GM12878 (cell line): ENCODE data around the gene BBOX1. TPM values are rescaled to one million over a fixed set of nuclear protein-coding genes. Genes with fewer than 3 reads are reported as not detected.

ENCODE experiments used
- ATAC-seq: fragments of 200-7000 bp; cut with Tn5 transposase; 3 replicates; pipeline ENCODE4 v1.9.1; 2020; ENCODE audit warnings: mild to moderate bottlenecking, moderate library complexity
- BruUV-seq: library from RNA; stranded (reverse); fragments of 400-500 nt; replicated peaks from 2 replicates; lab custom pipeline; 2021; lab: Mats Ljungman, UMichigan
- CTCF ChIA-PET: fragments of 300-600 bp; sonication (Branson Sonifier 250); formaldehyde crosslinking; extraction: SDS; loops from one replicate; lab custom pipeline; 2021; ENCODE audit warnings: inconsistent platforms; lab: Yijun Ruan, JAX
- POLR2A ChIA-PET: fragments of 350-600 bp; formaldehyde crosslinking; extraction: SDS; loops from one replicate; lab custom pipeline; 2021; ENCODE audit warnings: inconsistent platforms; lab: Charles Lee
- RAD21 ChIA-PET: fragments of 300-600 bp; sonication (Branson Sonifier 250); formaldehyde crosslinking; loops from one replicate; lab custom pipeline; 2023; ENCODE audit warnings: antibody characterized with exemption; ENCODE audit not compliant: unreplicated experiment; lab: Charles Lee
- SMC1A ChIA-PET: fragments of 300-600 bp; sonication (Branson Sonifier 250); formaldehyde crosslinking; loops from one replicate; lab custom pipeline; 2023; ENCODE audit not compliant: unreplicated experiment, uncharacterized antibody; lab: Charles Lee
- DNase-seq: peaks from one replicate; pipeline ENCODE4 v3.0.0-alpha.2; 2011; ENCODE audit warnings: low read depth, low spot score
- FAIRE-seq: peaks from 3 replicates; lab custom pipeline; 2011; peaks lifted over from hg19 to GRCh38; lab: Jason Lieb, UNC
- H2AFZ ChIP-seq: 2 replicates; pipeline ENCODE4 v1.6.0; 2011; ENCODE audit warnings: low read depth, low read length, control low read depth; ENCODE audit not compliant: control insufficient read depth
- H3K27ac ChIP-seq: 2 replicates; pipeline ENCODE4 v1.5.1; 2011; ENCODE audit warnings: control low read depth; ENCODE audit not compliant: control insufficient read depth, insufficient read depth
- H3K27me3 ChIP-seq, 2 experiments: replicated peaks in 1 of 2; 2 replicates each; pipeline versions ENCODE4 v1.6.0 to v1.6.1; 2011; ENCODE audit warnings: low read length in 1 of 2; ENCODE audit not compliant: control insufficient read depth in 2 of 2, insufficient read depth in 2 of 2
- H3K36me3 ChIP-seq, 2 experiments: 2 replicates each; pipeline ENCODE4 v1.5.1; 2011; ENCODE audit warnings: low read length in 1 of 2; ENCODE audit not compliant: control insufficient read depth in 2 of 2, insufficient read depth in 2 of 2
- H3K4me1 ChIP-seq: 2 replicates; pipeline ENCODE4 v1.6.1; 2011; ENCODE audit warnings: mild to moderate bottlenecking, low read length, moderate library complexity, mixed read lengths; ENCODE audit not compliant: control insufficient read depth, insufficient read depth
- H3K4me2 ChIP-seq: 2 replicates; pipeline ENCODE4 v1.6.0; 2011; ENCODE audit warnings: control low read depth; ENCODE audit not compliant: control insufficient read depth, insufficient read depth
- H3K4me3 ChIP-seq: fragments of 200-600 bp; sonication (generic); 2 replicates; pipeline ENCODE4 v1.5.1; 2016
- H3K79me2 ChIP-seq: 2 replicates; pipeline ENCODE4 v1.6.0; 2011; ENCODE audit warnings: low read length; ENCODE audit not compliant: control insufficient read depth, insufficient read depth
- H3K9ac ChIP-seq: 2 replicates; pipeline ENCODE4 v1.8.0; 2011; ENCODE audit warnings: low read length, control low read depth, mixed read lengths; ENCODE audit not compliant: control insufficient read depth, insufficient read depth
- H3K9me3 ChIP-seq: replicated peaks from 3 replicates; pipeline ENCODE4 v1.5.1; 2011; ENCODE audit warnings: mild to moderate bottlenecking, low read length; ENCODE audit not compliant: control insufficient read depth, insufficient read depth
- H4K20me1 ChIP-seq: 2 replicates; pipeline ENCODE4 v1.6.0; 2011; ENCODE audit not compliant: control insufficient read depth, insufficient read depth
- CREB1 ChIP-seq: IDR thresholded peaks from 2 replicates; pipeline ENCODE4 v1.6.1; 2012; ENCODE audit warnings: low read depth, mild to moderate bottlenecking, inconsistent platforms
- KLF5 ChIP-seq: fragments of 450-650 bp; IDR thresholded peaks from 2 replicates; pipeline ENCODE4 v1.6.1; 2014; ENCODE audit warnings: mild to moderate bottlenecking; ENCODE audit not compliant: partially characterized antibody
- WGBS: methylation state at CpG from one replicate; pipeline ENCODE4 v1.1.6; 2016; ENCODE audit warnings: low lambda C conversion rate; ENCODE audit not compliant: insufficient replicate concordance, insufficient coverage; ENCODE audit errors: missing lambda C conversion rate; 5-methylcytosine and 5-hydroxymethylcytosine counted together
- in situ Hi-C: fragments of 300-500 bp; cut with MboI; formaldehyde crosslinking; loops from 9 replicates; pipeline ENCODE4 v1.14.3; 2018; ENCODE audit warnings: mixed read lengths
- intact Hi-C: fragments of 100-400 bp; cut with micrococcal nuclease; formaldehyde crosslinking; loops from one replicate; pipeline ENCODE4 v1.14.2; 2022; ENCODE audit not compliant: unreplicated experiment
- polyA plus RNA-seq, 11 experiments: library from polyadenylated mRNA; depleted of rRNA in 4 of 11; unstranded in 6 of 11; stranded (reverse) in 5 of 11; fragments of >200 nt; fragmentation: Nextera tagmentation in 4 of 11; fragmentation: Illumina TruSeq in 1 of 11; extraction: Ambion mirVana in 4 of 11; extraction: Trizol in 1 of 11; gene quantifications; 1 replicate in 1 of 11; 2 replicates in 10 of 11; pipeline versions ENCODE4 v1.2.1 to v1.2.3, GENCODE V29; 2011 to 2016; ENCODE audit warnings: inconsistent platforms in 2 of 11, missing spikeins in 2 of 11, low read depth in 1 of 11
- total RNA-seq, 4 experiments: library from RNA; depleted of rRNA in 3 of 4; stranded (reverse); fragments of >200 nt in 3 of 4; fragmentation: Illumina TruSeq in 1 of 4; extraction: Trizol in 1 of 4; gene quantifications; 2 replicates each; pipeline versions ENCODE4 v1.2.1 to v1.2.3, GENCODE V29; 2013 to 2021
- TF ChIP-seq, protein P1 (sequence below): fragments of 450-650 bp; formaldehyde crosslinking; IDR thresholded peaks from 2 replicates; pipeline ENCODE4 v1.4.0; 2020; ENCODE audit warnings: mild to moderate bottlenecking, moderate library complexity
- TF ChIP-seq, protein P2 (sequence below): IDR thresholded peaks from 2 replicates; pipeline ENCODE4 v1.6.1; 2012; ENCODE audit warnings: low read depth, low read length, improper control_type of control experiment
- TF ChIP-seq, protein P3 (sequence below): fragments of 450-650 bp; IDR thresholded peaks from 2 replicates; pipeline ENCODE4 v1.6.1; 2018; ENCODE audit warnings: mild to moderate bottlenecking, low read depth, moderate library complexity; ENCODE audit not compliant: partially characterized antibody
- TF ChIP-seq, protein P4 (sequence below), 3 experiments: IDR thresholded peaks in 2 of 3; conservative IDR thresholded peaks in 1 of 3; 2 replicates each; pipeline ENCODE4 v1.5.1; 2011; ENCODE audit warnings: low read depth in 3 of 3, low read length in 3 of 3, mild to moderate bottlenecking in 3 of 3, control low read depth in 2 of 3, moderate library complexity in 2 of 3, inconsistent platforms in 1 of 3, mixed read lengths in 1 of 3; ENCODE audit not compliant: control insufficient read depth in 2 of 3, insufficient read depth in 1 of 3; ENCODE audit errors: extremely low read depth in 1 of 3
- TF ChIP-seq, protein P5 (sequence below): fragments of 450-650 bp; IDR thresholded peaks from 2 replicates; pipeline ENCODE4 v1.6.1; 2016; ENCODE audit warnings: mild to moderate bottlenecking
- TF ChIP-seq, protein P6 (sequence below): IDR thresholded peaks from 2 replicates; pipeline ENCODE4 v1.6.1; 2012; ENCODE audit warnings: low read length, inconsistent platforms

Gene BBOX1
- total and polyA plus RNA-seq, 10 of the 15 experiments (the other 5 are each of a cell fraction or from before 2014, with no cell fraction given): 3.5 TPM; not detected in 9

DNA sequence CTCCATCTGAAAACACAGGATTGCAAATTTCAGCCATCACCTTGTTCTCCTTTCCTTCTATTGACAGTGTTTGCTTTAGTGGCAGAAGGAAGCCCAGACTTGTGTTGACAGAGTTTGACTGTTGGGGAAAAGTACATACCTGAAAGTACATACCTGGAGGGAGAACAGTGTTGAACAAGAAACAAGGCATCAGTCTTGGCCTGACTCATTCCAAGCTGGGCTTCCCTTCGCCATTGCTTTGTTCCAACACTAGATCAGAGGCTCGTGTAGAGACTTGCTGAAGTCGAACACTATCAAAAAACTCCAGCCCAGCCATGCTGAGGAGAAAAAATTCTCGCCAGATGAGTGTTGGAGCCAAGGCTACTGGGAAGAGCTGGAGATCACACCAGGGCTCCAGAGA is 133.4 kb downstream of the BBOX1 start (continued):
- TF ChIP-seq, protein P1, sequence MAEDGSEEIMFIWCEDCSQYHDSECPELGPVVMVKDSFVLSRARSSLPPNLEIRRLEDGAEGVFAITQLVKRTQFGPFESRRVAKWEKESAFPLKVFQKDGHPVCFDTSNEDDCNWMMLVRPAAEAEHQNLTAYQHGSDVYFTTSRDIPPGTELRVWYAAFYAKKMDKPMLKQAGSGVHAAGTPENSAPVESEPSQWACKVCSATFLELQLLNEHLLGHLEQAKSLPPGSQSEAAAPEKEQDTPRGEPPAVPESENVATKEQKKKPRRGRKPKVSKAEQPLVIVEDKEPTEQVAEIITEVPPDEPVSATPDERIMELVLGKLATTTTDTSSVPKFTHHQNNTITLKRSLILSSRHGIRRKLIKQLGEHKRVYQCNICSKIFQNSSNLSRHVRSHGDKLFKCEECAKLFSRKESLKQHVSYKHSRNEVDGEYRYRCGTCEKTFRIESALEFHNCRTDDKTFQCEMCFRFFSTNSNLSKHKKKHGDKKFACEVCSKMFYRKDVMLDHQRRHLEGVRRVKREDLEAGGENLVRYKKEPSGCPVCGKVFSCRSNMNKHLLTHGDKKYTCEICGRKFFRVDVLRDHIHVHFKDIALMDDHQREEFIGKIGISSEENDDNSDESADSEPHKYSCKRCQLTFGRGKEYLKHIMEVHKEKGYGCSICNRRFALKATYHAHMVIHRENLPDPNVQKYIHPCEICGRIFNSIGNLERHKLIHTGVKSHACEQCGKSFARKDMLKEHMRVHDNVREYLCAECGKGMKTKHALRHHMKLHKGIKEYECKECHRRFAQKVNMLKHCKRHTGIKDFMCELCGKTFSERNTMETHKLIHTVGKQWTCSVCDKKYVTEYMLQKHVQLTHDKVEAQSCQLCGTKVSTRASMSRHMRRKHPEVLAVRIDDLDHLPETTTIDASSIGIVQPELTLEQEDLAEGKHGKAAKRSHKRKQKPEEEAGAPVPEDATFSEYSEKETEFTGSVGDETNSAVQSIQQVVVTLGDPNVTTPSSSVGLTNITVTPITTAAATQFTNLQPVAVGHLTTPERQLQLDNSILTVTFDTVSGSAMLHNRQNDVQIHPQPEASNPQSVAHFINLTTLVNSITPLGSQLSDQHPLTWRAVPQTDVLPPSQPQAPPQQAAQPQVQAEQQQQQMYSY: no peak
- TF ChIP-seq, protein P2, sequence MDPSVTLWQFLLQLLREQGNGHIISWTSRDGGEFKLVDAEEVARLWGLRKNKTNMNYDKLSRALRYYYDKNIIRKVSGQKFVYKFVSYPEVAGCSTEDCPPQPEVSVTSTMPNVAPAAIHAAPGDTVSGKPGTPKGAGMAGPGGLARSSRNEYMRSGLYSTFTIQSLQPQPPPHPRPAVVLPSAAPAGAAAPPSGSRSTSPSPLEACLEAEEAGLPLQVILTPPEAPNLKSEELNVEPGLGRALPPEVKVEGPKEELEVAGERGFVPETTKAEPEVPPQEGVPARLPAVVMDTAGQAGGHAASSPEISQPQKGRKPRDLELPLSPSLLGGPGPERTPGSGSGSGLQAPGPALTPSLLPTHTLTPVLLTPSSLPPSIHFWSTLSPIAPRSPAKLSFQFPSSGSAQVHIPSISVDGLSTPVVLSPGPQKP: no peak
- TF ChIP-seq, all 136 proteins: peak for 0

DNA sequence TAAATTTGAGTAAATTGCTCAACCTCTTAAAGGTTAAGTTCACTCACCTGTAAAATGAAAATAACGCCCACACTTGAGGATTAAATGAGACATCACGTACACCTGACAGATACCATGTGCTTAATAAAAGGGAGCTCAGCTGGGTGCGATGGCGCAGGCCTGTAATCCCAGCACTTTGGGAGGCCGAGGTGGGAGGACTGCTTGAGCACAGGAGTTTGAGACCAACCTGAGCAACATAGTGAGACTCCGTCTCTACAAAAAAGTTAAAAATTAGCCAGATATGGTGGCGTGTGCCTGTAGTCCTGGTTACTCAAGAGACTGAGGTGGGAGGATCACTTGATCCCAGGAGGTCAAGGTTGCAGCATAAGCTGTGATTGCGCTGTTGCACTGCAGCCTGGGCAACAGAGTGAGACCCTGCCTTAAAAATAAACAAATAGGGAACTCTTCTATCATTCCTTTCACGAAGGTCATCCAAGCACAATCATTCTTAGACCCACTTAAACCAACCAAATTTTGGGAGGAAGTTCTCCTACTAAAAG is 134.1 kb downstream of the BBOX1 start:
- no peak overlapping the region for H2AFZ ChIP-seq
- in situ Hi-C loops (no loop called here), intact Hi-C loops (no loop called here)
- H3K9ac ChIP-seq: no peak overlapping the region
- no peak overlapping the region for H3K27ac ChIP-seq
- H3K27me3 ChIP-seq: no peaks in the 10 kb centered on the region
- H3K9me3 ChIP-seq: no peaks in the 10 kb centered on the region
- H3K4me2 ChIP-seq: no peak overlapping the region
- ChIA-PET POLR2A (no interaction called here), SMC1A (interaction anchor here (1.1 kb wide), 1 partner anchor 16 kb away, joined by 5 read pairs; no protein-coding TSS in a partner anchor), CTCF (no interaction called here), RAD21 (no interaction called here)
- ATAC-seq (no peak), DNase-seq (no peak), FAIRE-seq (no peak)
- H3K4me1 ChIP-seq: no peaks in the 10 kb centered on the region
- H3K4me3 ChIP-seq: no peak overlapping the region
- H4K20me1 ChIP-seq: no peaks in the 10 kb centered on the region
- no TSS peak for BruUV-seq
- no peaks in the 10 kb centered on the region for H3K79me2 ChIP-seq
- 44% methylated on average over 9 of the region's 9 CpGs for WGBS
- H3K36me3 ChIP-seq: no peaks in the 10 kb centered on the region
- TF ChIP-seq, protein P3, sequence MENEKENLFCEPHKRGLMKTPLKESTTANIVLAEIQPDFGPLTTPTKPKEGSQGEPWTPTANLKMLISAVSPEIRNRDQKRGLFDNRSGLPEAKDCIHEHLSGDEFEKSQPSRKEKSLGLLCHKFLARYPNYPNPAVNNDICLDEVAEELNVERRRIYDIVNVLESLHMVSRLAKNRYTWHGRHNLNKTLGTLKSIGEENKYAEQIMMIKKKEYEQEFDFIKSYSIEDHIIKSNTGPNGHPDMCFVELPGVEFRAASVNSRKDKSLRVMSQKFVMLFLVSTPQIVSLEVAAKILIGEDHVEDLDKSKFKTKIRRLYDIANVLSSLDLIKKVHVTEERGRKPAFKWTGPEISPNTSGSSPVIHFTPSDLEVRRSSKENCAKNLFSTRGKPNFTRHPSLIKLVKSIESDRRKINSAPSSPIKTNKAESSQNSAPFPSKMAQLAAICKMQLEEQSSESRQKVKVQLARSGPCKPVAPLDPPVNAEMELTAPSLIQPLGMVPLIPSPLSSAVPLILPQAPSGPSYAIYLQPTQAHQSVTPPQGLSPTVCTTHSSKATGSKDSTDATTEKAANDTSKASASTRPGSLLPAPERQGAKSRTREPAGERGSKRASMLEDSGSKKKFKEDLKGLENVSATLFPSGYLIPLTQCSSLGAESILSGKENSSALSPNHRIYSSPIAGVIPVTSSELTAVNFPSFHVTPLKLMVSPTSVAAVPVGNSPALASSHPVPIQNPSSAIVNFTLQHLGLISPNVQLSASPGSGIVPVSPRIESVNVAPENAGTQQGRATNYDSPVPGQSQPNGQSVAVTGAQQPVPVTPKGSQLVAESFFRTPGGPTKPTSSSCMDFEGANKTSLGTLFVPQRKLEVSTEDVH: no peak
- TF ChIP-seq KLF5 (no peak), CREB1 (no peak)
- TF ChIP-seq, protein P4, sequence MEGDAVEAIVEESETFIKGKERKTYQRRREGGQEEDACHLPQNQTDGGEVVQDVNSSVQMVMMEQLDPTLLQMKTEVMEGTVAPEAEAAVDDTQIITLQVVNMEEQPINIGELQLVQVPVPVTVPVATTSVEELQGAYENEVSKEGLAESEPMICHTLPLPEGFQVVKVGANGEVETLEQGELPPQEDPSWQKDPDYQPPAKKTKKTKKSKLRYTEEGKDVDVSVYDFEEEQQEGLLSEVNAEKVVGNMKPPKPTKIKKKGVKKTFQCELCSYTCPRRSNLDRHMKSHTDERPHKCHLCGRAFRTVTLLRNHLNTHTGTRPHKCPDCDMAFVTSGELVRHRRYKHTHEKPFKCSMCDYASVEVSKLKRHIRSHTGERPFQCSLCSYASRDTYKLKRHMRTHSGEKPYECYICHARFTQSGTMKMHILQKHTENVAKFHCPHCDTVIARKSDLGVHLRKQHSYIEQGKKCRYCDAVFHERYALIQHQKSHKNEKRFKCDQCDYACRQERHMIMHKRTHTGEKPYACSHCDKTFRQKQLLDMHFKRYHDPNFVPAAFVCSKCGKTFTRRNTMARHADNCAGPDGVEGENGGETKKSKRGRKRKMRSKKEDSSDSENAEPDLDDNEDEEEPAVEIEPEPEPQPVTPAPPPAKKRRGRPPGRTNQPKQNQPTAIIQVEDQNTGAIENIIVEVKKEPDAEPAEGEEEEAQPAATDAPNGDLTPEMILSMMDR (IDR thresholded peaks at IDR 0.05 in 2 of 3, conservative IDR thresholded peaks at IDR 0.05 in 1 of 3; ENCODE audit: control insufficient read depth in 2 of 3, extremely low read depth in 1 of 3, insufficient read depth in 1 of 3, low read depth in 3 of 3, low read length in 3 of 3): no peak
- TF ChIP-seq, protein P5, sequence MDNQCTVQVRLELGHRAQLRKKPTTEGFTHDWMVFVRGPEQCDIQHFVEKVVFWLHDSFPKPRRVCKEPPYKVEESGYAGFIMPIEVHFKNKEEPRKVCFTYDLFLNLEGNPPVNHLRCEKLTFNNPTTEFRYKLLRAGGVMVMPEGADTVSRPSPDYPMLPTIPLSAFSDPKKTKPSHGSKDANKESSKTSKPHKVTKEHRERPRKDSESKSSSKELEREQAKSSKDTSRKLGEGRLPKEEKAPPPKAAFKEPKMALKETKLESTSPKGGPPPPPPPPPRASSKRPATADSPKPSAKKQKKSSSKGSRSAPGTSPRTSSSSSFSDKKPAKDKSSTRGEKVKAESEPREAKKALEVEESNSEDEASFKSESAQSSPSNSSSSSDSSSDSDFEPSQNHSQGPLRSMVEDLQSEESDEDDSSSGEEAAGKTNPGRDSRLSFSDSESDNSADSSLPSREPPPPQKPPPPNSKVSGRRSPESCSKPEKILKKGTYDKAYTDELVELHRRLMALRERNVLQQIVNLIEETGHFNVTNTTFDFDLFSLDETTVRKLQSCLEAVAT: no peak
- TF ChIP-seq, protein P6, sequence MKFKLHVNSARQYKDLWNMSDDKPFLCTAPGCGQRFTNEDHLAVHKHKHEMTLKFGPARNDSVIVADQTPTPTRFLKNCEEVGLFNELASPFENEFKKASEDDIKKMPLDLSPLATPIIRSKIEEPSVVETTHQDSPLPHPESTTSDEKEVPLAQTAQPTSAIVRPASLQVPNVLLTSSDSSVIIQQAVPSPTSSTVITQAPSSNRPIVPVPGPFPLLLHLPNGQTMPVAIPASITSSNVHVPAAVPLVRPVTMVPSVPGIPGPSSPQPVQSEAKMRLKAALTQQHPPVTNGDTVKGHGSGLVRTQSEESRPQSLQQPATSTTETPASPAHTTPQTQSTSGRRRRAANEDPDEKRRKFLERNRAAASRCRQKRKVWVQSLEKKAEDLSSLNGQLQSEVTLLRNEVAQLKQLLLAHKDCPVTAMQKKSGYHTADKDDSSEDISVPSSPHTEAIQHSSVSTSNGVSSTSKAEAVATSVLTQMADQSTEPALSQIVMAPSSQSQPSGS: no peak
